ENCODE results near the gene PBX1.

PBX1 gene

DNA sequence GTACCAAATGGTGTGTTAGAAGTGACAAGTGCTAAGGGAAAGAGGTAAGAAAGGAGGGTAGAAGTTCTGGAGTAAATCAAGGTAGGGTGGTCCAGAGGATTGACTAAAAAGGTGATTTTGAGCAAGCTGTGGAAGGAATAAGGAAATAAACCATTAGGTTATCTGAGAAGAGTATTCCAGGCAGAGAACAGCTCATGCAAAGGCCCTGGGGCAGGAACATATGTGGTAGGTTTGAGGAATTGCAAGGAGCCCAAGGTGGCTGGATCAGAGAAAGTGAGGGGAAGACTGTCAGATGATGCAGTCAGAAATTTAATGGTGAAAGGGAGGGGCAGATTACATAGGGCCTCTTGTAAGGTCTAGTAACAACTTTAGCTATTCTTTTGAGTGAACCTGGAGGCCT is 302.6 kb downstream of the PBX1 start:
- Histone ChIP-seq H3K9ac (ENCODE audit: low read length) (no peak overlapping the region), H3K27ac (ENCODE audit: low read length) (no peak overlapping the region), H3K9me3 (ENCODE audit: control insufficient read depth, low read depth, low read length) (no peaks in the 10 kb centered on the region), H3K4me1 (ENCODE audit: control insufficient read depth, low read depth, low read length) (peaks cover 6% of the 10 kb centered on the region), H3K4me3 (ENCODE audit: low read length) (no peak overlapping the region), H3K27me3 (ENCODE audit: control insufficient read depth, insufficient read depth, low read length) (no peaks in the 10 kb centered on the region), H3K36me3 (ENCODE audit: control insufficient read depth, low read depth, low read length) (no peaks in the 10 kb centered on the region)

DNA sequence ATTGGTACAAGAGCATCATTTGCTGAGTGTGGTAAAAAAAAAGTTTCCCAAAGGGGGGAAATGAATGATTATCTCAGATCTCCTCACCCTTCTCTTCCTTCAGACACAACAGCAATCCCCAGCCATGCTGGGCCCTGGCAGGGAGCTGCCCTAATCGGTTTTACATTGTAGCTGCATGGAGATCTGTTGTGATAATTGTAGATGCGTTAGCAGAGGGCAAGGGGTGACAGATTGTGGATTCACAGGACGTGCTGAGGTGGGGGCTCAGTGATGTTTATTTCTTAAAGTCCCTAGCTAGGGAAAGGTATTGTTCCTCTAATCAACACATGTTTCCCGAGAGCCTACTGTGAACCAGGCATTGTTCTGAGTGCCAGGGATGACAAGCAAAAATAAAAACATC is 304.1 kb downstream of the PBX1 start:
- Histone ChIP-seq H3K4me1 (ENCODE audit: control insufficient read depth, low read depth, low read length) (peaks cover 6% of the 10 kb centered on the region), H3K4me3 (ENCODE audit: low read length) (no peak overlapping the region)

DNA sequence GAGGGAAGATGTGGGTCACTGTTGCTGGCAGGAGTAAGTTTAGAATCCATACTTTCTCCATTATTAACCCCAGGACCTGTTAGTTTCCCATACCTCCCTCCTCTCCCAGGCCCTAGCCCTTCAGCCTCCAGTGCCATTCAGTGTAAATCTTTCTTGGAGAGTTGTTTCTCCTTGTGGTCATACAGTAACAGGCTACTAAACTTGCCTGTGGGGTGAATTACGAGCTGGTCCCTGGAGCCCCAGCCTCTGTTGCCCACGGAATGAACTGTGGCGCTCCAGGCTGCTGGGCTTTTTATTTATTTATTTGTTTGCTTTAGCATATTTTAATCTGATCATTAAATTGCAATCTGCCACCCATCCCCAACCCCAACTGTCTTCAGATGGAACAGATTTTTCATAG is 305.2 kb downstream of the PBX1 start:
- H3K36me3 ChIP-seq (ENCODE audit: control insufficient read depth, low read depth, low read length): no peaks in the 10 kb centered on the region
- H3K27me3 ChIP-seq (ENCODE audit: control insufficient read depth, insufficient read depth, low read length): no peaks in the 10 kb centered on the region
- no peak overlapping the region for H3K27ac ChIP-seq (ENCODE audit: low read length)
- H3K4me3 ChIP-seq (ENCODE audit: low read length): no peak overlapping the region
- no peaks in the 10 kb centered on the region for H3K9me3 ChIP-seq (ENCODE audit: control insufficient read depth, low read depth, low read length)
- H3K4me1 ChIP-seq (ENCODE audit: control insufficient read depth, low read depth, low read length): peaks cover 6% of the 10 kb centered on the region
- H3K9ac ChIP-seq (ENCODE audit: low read length): no peak overlapping the region

More for the DNA sequence above, 304.1 kb downstream of the PBX1 start:
- no peaks in the 10 kb centered on the region for H3K36me3 ChIP-seq (ENCODE audit: control insufficient read depth, low read depth, low read length)
- H3K9ac ChIP-seq (ENCODE audit: low read length): no peak overlapping the region
- H3K27ac ChIP-seq (ENCODE audit: low read length): no peak overlapping the region
- H3K9me3 ChIP-seq (ENCODE audit: control insufficient read depth, low read depth, low read length): no peaks in the 10 kb centered on the region
- H3K27me3 ChIP-seq (ENCODE audit: control insufficient read depth, insufficient read depth, low read length): no peaks in the 10 kb centered on the region

DNA sequence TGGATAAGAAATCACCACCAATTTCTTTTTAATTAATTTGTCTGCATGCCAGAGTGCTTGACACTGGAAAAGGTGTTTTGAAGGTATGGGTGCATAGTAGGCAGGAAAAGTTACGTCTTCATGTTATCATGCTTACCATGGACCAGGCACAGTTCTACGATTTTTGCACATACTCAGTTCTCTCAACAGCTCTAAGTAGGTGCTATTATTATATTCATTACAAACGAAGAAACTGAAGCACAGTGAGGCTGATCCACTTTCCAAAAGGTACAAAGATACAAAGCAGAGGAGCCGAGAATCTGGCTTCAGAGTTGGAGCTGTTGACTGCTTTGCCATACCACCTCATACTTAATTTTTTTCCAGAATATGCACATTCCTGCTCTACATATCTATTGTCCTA is 306.4 kb downstream of the PBX1 start:
- no peak overlapping the region for H3K9ac ChIP-seq (ENCODE audit: low read length)
- H3K27ac ChIP-seq (ENCODE audit: low read length): no peak overlapping the region
- H3K9me3 ChIP-seq (ENCODE audit: control insufficient read depth, low read depth, low read length): no peaks in the 10 kb centered on the region
- H3K36me3 ChIP-seq (ENCODE audit: control insufficient read depth, low read depth, low read length): no peaks in the 10 kb centered on the region
- no peak overlapping the region for H3K4me3 ChIP-seq (ENCODE audit: low read length)
- H3K27me3 ChIP-seq (ENCODE audit: control insufficient read depth, insufficient read depth, low read length): no peaks in the 10 kb centered on the region
- peaks cover 6% of the 10 kb centered on the region for H3K4me1 ChIP-seq (ENCODE audit: control insufficient read depth, low read depth, low read length)

DNA sequence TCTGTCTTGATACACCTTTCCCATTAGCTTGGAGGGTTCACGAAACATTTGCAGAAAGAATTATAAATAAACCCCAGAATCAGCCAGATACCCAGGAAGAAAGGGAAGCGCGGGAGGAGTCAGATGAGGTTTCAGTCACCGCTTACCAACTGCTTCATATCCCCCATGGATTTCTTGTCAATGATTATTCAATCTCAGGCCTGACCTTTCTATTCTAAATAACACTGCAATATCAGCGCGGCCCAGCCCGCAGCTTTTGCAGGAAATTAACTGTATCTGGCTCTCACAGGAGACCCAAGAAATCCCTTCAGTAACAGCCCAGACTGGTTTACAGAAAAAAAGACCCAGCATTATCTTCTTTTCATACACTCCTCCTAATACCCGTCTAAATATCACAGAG is 308.6 kb downstream of the PBX1 start:
- H3K4me3 ChIP-seq (ENCODE audit: low read length): no peak overlapping the region
- H3K9ac ChIP-seq (ENCODE audit: low read length): no peak overlapping the region
- peaks cover 6% of the 10 kb centered on the region for H3K4me1 ChIP-seq (ENCODE audit: control insufficient read depth, low read depth, low read length)
- no peak overlapping the region for H3K27ac ChIP-seq (ENCODE audit: low read length)
- no peaks in the 10 kb centered on the region for H3K27me3 ChIP-seq (ENCODE audit: control insufficient read depth, insufficient read depth, low read length)
- H3K9me3 ChIP-seq (ENCODE audit: control insufficient read depth, low read depth, low read length): no peaks in the 10 kb centered on the region
- H3K36me3 ChIP-seq (ENCODE audit: control insufficient read depth, low read depth, low read length): no peaks in the 10 kb centered on the region

DNA sequence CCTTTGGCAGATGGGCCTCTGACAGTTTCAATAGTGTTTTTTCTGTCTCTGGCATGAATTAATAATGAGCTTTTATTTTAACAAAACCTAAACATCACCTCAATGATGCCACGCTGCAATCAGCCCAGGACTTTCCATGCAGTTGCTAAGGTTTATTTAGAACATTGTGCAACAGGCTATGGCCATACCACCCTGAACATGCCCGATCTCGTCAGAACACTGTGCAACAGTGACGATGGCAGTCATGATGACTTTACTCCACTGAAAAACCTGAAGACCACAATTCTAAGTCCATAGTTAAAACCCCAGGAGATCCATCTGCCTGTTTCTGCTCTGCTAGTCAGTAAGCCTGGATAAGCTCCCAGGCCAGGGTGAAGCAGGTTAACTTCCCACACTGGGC is 310.0 kb downstream of the PBX1 start:
- no peak overlapping the region for H3K4me3 ChIP-seq (ENCODE audit: low read length)
- H3K27me3 ChIP-seq (ENCODE audit: control insufficient read depth, insufficient read depth, low read length): no peaks in the 10 kb centered on the region
- H3K36me3 ChIP-seq (ENCODE audit: control insufficient read depth, low read depth, low read length): no peaks in the 10 kb centered on the region

DNA sequence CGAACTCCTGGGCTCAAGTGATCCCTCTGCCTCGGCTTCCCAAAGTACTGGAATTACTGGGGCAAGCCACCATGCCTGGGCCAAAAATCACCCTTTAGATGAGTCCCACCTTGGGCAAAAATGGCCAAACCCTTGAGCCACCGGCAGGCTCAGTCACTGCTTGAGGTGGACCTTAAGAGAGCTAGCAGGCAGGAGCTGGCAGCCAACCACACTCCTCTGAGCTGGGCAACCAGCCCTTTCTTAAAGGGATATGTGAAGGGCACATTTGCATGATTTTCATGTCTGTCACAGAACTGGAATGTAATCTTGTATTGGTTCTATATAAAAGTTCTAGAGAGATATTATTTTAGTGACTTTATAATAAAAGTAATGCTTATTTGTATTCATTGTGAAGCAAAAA is 316.5 kb downstream of the PBX1 start:
- Histone ChIP-seq H3K27ac (ENCODE audit: low read length) (no peak overlapping the region), H3K27me3 (ENCODE audit: control insufficient read depth, insufficient read depth, low read length) (no peaks in the 10 kb centered on the region), H3K4me3 (ENCODE audit: low read length) (no peak overlapping the region), H3K9ac (ENCODE audit: low read length) (no peak overlapping the region), H3K4me1 (ENCODE audit: control insufficient read depth, low read depth, low read length) (no peaks in the 10 kb centered on the region), H3K9me3 (ENCODE audit: control insufficient read depth, low read depth, low read length) (no peaks in the 10 kb centered on the region), H3K36me3 (ENCODE audit: control insufficient read depth, low read depth, low read length) (no peaks in the 10 kb centered on the region)

More for the DNA sequence above, 310.0 kb downstream of the PBX1 start:
- H3K27ac ChIP-seq (ENCODE audit: low read length): no peak overlapping the region
- H3K4me1 ChIP-seq (ENCODE audit: control insufficient read depth, low read depth, low read length): no peaks in the 10 kb centered on the region
- H3K9ac ChIP-seq (ENCODE audit: low read length): no peak overlapping the region
- no peaks in the 10 kb centered on the region for H3K9me3 ChIP-seq (ENCODE audit: control insufficient read depth, low read depth, low read length)

DNA sequence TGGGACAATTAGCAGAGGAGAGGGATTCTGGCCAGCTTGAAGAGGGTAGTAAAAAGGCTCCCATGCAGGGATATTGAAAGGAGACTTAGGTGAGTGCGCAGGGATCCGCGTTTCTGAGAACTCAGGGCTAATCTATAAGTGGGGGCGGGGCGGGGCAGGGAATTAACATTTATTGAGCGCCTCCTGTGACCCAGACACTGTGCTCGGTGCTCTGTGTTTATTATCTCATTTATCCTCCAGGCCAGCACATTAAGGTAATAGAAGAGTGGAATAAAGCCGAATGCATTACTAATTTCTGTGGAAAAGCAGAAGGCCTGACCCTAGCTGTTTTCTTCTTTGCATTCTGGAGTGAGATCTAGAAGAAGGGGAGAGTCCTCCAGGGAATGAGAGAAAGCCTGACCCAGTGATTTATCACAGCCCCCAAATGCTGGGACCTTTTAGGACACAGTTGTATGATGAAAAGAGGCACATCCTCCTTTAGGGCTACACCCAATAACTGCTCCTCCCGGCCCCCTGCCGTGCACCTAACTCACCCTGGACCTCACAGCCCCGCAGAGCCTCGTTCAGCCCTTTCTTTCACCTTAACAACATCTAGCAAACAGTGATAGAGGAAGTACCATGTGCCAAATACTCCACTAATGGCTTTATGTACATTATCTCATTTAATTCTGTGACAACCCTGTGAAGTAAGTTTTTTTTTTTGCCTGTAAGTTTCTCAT is 317.6 kb downstream of the PBX1 start:
- Histone ChIP-seq H3K9me3 (ENCODE audit: control insufficient read depth, low read depth, low read length) (no peaks in the 10 kb centered on the region), H3K36me3 (ENCODE audit: control insufficient read depth, low read depth, low read length) (no peaks in the 10 kb centered on the region), H3K4me1 (ENCODE audit: control insufficient read depth, low read depth, low read length) (no peaks in the 10 kb centered on the region), H3K4me3 (ENCODE audit: low read length) (no peak overlapping the region), H3K27ac (ENCODE audit: low read length) (no peak overlapping the region), H3K9ac (ENCODE audit: low read length) (no peak overlapping the region), H3K27me3 (ENCODE audit: control insufficient read depth, insufficient read depth, low read length) (no peaks in the 10 kb centered on the region)

DNA sequence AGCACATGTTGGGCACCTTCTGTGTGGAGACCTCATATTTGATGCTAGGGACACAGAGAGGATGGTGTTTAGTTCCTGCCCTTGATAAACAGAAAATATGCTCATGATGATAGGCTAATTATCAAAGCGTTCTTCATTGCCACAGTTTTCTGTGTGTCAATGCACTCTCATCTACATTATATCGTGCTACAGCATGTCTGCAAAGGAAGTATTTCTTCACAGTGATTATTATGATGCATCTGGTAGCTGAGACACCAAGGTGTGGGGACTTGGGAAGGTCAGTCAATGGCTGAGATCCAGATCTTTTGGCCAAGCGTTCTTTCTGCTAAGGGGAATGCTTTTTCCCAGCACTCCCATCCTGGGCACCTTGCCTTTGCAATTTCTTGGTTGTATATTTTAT is 321.2 kb downstream of the PBX1 start:
- H3K4me1 ChIP-seq (ENCODE audit: control insufficient read depth, low read depth, low read length): no peaks in the 10 kb centered on the region
- H3K4me3 ChIP-seq (ENCODE audit: low read length): no peak overlapping the region
- H3K9me3 ChIP-seq (ENCODE audit: control insufficient read depth, low read depth, low read length): no peaks in the 10 kb centered on the region
- H3K9ac ChIP-seq (ENCODE audit: low read length): no peak overlapping the region
- no peak overlapping the region for H3K27ac ChIP-seq (ENCODE audit: low read length)
- no peaks in the 10 kb centered on the region for H3K27me3 ChIP-seq (ENCODE audit: control insufficient read depth, insufficient read depth, low read length)
- no peaks in the 10 kb centered on the region for H3K36me3 ChIP-seq (ENCODE audit: control insufficient read depth, low read depth, low read length)

DNA sequence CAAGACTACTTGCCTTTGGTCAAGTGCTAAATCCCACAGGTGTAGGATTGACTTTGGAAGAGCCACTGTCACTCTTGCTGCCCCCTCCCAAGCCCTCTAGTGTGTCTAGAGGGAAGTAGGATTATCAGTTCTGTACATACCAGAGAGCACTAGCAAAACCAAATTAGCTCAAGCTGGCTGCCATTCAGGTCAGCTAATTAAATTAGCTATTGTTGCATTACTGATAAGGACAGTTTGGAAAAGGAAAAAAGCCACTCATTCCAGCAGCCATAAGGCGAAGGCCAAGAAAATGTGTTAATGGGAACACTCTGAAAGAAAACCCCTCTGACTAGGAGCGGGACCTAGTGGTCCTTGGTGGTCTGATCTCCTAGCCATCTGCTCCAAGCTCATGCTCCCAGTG is 321.7 kb downstream of the PBX1 start:
- Histone ChIP-seq H3K27me3 (ENCODE audit: control insufficient read depth, insufficient read depth, low read length) (no peaks in the 10 kb centered on the region), H3K4me1 (ENCODE audit: control insufficient read depth, low read depth, low read length) (no peaks in the 10 kb centered on the region), H3K27ac (ENCODE audit: low read length) (no peak overlapping the region), H3K4me3 (ENCODE audit: low read length) (no peak overlapping the region), H3K36me3 (ENCODE audit: control insufficient read depth, low read depth, low read length) (no peaks in the 10 kb centered on the region), H3K9me3 (ENCODE audit: control insufficient read depth, low read depth, low read length) (no peaks in the 10 kb centered on the region), H3K9ac (ENCODE audit: low read length) (no peak overlapping the region)

DNA sequence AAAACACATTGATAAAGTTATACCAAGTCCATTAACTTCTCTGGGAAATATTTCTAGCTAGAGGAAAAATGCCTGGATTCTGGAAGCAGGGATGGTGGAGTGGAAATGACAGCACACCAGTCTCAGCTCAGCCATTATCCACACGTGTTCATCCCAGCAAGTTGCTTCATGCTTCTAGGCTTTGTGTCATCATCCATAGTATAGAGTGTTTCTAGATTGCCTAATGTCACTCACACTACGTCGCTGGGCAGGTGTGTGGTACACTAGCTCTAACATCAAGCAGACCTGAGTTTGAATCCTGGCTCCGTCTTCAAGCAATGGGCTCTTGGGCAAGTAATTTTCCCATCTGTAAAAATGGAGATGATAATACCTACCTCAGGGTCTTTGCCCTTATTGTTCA is 326.3 kb downstream of the PBX1 start:
- H3K9ac ChIP-seq (ENCODE audit: low read length): no peak overlapping the region
- H3K36me3 ChIP-seq (ENCODE audit: control insufficient read depth, low read depth, low read length): no peaks in the 10 kb centered on the region
- no peak overlapping the region for H3K27ac ChIP-seq (ENCODE audit: low read length)
- H3K9me3 ChIP-seq (ENCODE audit: control insufficient read depth, low read depth, low read length): no peaks in the 10 kb centered on the region
- H3K27me3 ChIP-seq (ENCODE audit: control insufficient read depth, insufficient read depth, low read length): no peaks in the 10 kb centered on the region
- H3K4me1 ChIP-seq (ENCODE audit: control insufficient read depth, low read depth, low read length): no peaks in the 10 kb centered on the region
- H3K4me3 ChIP-seq (ENCODE audit: low read length): no peak overlapping the region

DNA sequence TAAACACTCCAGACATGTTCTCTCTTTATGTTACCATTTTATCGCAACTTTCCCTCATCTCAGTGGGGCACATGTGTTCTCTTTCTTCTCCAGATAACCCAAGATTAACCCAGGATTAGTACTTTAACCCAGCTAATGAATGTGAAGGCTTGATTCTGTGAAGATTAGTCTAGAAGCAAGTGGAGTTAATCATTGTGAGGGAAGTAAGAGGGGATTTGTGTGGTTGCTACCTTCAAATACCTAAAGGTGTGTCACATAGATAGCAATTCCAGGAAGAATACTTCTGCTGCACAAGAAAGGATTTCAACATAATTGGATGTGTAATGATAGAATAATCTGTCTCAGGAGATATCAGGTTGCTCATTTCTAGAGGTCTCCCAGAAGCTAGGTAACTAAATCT is 327.1 kb downstream of the PBX1 start:
- Histone ChIP-seq H3K27me3 (ENCODE audit: control insufficient read depth, insufficient read depth, low read length) (no peaks in the 10 kb centered on the region), H3K9ac (ENCODE audit: low read length) (no peak overlapping the region), H3K4me3 (ENCODE audit: low read length) (no peak overlapping the region), H3K4me1 (ENCODE audit: control insufficient read depth, low read depth, low read length) (no peaks in the 10 kb centered on the region), H3K9me3 (ENCODE audit: control insufficient read depth, low read depth, low read length) (no peaks in the 10 kb centered on the region), H3K36me3 (ENCODE audit: control insufficient read depth, low read depth, low read length) (no peaks in the 10 kb centered on the region), H3K27ac (ENCODE audit: low read length) (no peak overlapping the region)

Measured in iPS-18a (cell line).